NCI-H526 treated with DMSO at 0.1 percent for 48 hours (cell line): ENCODE data around the gene ZNF536.

Experiments
- DNase-seq: peaks from one replicate; lab custom pipeline; 2025; lab: John Stamatoyannopoulos, UW

Gene ZNF536

DNA sequence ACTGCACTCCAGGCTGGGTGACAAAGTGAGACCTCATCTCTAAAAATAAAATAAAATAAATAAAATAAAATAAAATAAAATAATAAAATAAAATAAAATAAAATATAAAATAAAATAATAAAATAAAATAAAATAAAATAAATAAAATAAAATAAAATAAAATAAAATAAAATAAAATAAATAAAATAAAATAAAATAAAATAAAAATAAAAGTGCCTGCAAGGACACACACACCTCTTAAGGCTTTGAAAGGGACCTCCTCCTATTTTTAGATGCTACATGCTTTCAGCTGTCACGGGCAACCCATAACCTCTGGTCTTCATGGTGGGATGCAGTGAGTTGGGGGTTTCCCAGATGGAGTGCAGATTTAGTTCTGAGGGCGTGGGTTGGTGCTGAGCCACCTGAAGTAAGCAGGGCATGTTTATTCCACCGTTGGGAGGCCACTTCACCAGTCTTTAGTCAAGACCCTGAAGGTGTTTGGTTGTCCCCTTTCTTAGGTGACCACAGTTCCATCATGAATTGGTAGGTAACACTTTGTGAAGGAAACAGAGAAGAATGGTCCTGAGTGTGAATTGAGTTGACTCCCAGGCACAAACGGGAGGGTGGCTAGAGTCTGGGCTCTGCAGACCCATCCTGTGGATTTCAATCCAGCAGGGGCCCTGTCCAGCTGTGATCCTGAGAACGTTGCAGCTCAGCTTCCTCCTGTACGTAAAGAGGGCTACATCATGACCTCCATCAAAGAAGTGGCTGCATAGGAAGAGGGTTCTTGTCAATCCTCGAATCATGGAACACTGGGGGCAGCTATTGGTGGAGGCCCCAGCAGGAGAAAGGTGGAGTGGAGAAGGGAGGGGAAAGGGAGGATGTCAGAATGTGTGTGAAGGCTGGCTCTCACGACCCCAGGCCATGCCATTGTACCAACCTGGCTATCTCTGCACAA lies 234.2 kb downstream of the ZNF536 start:
- DNase-seq = no peak
